GM19099 (cell line): Measurements from ENCODE around the gene ANXA4.
A peak's percentile ranks its signal among the peaks of the same experiment; 100 is the strongest.

Source experiments
- POLR2A ChIP-seq: IDR thresholded peaks from 3 replicates; pipeline ENCODE4 v1.6.1; 2011; ENCODE audit warnings: low read depth; ENCODE audit not compliant: insufficient read length; ENCODE audit errors: extremely low read depth

The ANXA4 gene

GRCh38 chr2:69717186-69717585 lies 24.7 kb upstream of the ANXA4 start:
- no peak for TF ChIP-seq POLR2A

DNA sequence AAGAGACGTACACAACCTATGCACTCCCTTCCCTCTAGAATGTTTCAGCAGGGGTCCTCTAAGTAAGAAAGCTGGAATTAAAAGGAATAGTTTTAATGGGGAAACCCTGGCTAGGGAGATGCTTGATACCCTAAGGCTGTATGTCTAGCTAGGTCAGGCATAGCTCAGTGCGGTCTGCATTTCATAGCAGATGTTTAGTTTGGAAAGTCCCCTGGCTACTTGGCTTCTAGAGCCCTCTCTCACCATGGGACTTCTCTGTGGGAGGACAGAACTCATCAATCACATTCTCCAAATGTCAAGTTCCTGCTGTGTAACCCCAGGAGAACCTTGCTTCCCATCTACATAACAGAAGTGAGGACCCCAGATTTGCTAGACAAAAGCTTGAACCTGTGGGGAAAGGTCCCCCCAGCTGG lies 24.1 kb upstream of the ANXA4 start:
- no peak for TF ChIP-seq POLR2A

DNA sequence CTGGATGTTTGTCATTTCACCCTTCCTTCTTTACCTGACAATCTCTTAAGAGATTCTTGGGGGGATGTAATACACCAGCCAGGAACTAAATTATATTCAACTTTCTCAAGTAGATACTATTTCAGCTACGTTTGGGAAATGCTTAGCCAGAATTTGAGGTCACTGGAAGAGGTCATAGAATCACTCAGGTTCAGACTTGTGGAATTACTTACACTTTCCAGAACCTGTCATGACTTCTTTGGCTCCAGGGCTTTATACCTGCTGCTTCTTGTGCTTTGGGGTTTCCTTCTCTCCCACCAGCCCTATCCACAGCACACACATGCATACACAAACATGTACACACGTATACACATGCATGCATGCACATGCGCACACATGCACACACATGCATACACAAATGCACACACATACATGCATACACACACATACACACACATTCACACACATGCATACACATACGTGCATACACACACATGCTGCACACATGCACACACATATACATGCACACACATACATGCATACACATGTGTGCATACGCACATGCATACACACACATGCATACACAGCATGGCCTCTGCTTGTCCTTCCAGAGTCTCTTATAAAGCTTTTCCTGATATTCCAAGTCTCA lies 23.5 kb upstream of the ANXA4 start:
- TF ChIP-seq POLR2A: no peak

- no peak for TF ChIP-seq POLR2A
Observed at GRCh38 chr2:69720404-69720803, 21.5 kb upstream of the ANXA4 start.

- no peak for TF ChIP-seq POLR2A
Observed at GRCh38 chr2:69721022-69721421, 20.9 kb upstream of the ANXA4 start.

DNA sequence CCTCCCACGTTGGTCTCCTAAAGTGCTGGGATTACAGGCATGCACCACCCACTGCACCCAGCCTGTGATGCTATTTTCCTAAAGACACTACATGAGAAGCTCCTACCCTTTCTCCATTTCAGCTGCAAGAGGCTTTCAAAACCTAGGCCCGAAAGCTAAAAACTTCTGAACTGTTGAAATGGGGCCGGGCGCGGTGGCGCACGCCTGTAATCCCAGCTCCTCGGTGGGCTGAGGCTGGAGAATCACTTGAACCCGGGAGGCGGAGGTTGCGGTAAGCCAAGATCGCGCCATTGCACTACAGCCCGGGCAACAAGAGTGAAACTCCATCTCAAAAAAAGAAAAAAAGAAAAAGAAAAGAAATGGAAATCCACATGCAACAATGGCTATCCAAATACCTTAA lies 18.1 kb upstream of the ANXA4 start:
- TF ChIP-seq POLR2A: no peak

GRCh38 chr2:69724540-69725159 lies 17.3 kb upstream of the ANXA4 start:
- no peak for TF ChIP-seq POLR2A

GRCh38 chr2:69725706-69726360 lies 16.1 kb upstream of the ANXA4 start:
- TF ChIP-seq POLR2A: no peak

- no peak for TF ChIP-seq POLR2A
Observed at GRCh38 chr2:69729266-69729665, 12.7 kb upstream of the ANXA4 start.

DNA sequence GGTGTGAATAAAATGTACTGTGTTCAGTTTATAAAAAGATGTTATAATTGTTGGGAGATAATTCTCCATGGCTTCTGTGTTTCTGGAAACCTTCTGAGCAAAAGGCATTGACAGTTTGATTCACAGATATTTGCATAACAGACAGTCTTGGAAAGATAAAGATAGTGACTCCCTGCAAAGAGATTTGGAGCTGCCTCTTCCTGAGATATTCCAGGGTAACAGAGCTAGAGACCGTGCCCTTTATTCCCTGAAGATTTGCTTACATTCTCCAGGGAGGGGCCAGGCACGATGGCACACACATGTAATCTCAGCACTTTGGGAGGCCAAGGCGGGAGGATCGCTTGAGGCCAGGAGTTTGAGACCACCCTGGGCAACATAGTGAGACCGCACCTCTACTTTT lies 12.2 kb upstream of the ANXA4 start:
- no peak for TF ChIP-seq POLR2A

GRCh38 chr2:69731147-69731970 lies 10.6 kb upstream of the ANXA4 start:
- TF ChIP-seq POLR2A: peak; percentile 28

GRCh38 chr2:69733342-69734034 lies 8.4 kb upstream of the ANXA4 start:
- TF ChIP-seq POLR2A: no peak

GRCh38 chr2:69734035-69734611 lies 7.8 kb upstream of the ANXA4 start:
- TF ChIP-seq POLR2A: no peak

DNA sequence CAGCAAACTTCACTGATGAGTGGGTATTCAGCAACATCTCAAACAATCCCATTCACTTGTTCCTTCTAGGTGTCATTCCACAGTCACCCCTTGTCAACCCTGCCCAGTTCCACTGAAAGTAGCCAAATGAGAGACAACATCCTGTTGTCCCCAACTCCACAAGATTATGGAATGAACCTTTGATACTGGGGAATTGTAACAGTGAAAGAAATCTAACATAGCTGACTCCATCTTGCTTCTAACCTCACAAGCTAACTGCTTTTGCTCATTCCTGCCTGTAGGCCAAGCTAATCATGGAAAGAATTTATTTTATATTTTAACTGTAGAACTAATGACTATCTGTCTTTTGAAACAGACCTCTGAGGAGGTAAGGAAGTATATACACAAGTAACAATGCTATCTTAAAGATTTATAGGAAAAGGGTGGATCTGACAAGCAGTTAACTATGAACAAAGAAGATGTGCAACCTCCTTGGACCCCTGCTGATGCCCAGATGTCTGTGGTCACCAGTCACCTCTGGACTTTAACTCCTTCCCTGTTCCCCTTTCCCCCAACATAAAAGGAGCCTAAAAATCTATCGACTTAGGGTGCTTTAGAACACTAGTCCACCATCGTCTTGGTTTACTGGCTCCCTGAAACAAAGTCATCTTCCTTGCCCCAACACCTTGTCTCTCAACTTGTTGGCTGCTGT lies 6.9 kb upstream of the ANXA4 start:
- TF ChIP-seq POLR2A: peak; percentile 47

DNA sequence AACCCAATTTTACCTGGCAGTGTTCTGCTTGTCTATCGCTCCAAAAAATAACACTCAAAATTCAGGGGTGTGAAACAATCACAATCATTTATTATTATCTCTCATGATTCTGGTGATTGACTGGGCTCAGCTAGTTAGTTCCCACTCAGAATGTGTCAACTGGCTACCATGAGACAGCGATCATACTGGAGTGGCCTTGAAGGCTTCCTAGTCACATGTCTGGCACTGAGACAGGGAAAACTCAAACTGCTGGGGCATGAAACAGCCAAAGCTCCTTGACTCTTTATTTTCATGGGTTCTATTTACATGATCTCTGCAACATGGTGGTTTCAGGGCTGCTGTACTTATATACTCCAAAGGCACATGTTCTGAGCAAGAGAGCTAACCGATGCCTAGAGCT lies 6.2 kb upstream of the ANXA4 start:
- no peak for TF ChIP-seq POLR2A

DNA sequence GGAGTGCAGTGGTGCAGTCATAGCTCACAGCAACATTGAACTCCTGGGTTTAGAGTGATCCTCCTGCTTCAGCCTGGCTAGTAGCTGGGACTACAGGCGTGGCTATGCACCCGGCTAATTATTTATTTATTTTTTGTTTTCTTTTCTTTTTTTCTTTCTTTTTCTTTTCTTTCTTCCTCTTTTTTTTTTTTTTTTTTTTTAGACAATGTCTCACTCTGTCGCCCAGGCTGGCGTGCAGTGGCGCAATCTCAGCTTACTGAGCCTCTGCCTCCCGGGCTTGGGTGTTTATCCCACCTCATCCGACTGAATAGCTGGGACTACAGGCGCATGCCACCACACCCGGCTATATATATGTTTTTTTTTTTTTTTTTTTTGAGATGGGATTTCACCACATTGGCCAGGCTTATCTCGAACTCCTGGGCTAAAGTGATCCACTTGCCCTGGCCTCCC lies 1.4 kb upstream of the ANXA4 start:
- no peak for TF ChIP-seq POLR2A
